HL-60 (cell line): ENCODE measurements around the gene NAALADL2.

Source experiments
- GABPA ChIP-seq: IDR thresholded peaks from 2 replicates; pipeline ENCODE4 v1.6.1; 2012; ENCODE audit warnings: low read depth
- POLR2AphosphoS5 ChIP-seq: IDR thresholded peaks from 2 replicates; pipeline ENCODE4 v1.6.1; 2012; ENCODE audit warnings: low read depth
- TF ChIP-seq, protein P1 (sequence below): IDR thresholded peaks from one replicate; pipeline ENCODE4 v1.5.1; 2011; ENCODE audit warnings: low read length, control low read depth, inconsistent platforms; ENCODE audit not compliant: insufficient read depth
- TF ChIP-seq, protein P2 (sequence below): IDR thresholded peaks from 2 replicates; pipeline ENCODE4 v1.6.1; 2012; ENCODE audit warnings: low read depth; ENCODE audit not compliant: insufficient replicate concordance

DNA sequence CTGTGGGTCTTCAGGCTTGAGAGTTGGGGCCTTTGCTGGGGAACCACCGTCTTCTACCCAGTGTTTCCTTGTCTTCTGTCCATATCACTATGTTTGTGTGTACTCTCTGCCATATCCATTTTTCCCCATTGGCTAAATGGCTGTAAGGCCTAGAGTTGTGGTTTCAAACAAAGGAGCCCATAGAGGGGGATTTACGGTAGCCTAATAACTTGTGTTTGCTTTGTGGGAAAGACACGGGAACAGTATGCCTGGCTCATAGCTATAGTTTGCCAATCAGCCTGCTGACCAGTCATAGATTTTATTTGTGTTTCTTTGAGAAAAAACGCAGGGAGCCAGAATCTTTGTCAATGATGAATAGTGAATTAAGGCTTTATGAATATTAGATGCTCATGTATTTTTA lies 554.8 kb downstream of the NAALADL2 start:
- TF ChIP-seq, protein P1, sequence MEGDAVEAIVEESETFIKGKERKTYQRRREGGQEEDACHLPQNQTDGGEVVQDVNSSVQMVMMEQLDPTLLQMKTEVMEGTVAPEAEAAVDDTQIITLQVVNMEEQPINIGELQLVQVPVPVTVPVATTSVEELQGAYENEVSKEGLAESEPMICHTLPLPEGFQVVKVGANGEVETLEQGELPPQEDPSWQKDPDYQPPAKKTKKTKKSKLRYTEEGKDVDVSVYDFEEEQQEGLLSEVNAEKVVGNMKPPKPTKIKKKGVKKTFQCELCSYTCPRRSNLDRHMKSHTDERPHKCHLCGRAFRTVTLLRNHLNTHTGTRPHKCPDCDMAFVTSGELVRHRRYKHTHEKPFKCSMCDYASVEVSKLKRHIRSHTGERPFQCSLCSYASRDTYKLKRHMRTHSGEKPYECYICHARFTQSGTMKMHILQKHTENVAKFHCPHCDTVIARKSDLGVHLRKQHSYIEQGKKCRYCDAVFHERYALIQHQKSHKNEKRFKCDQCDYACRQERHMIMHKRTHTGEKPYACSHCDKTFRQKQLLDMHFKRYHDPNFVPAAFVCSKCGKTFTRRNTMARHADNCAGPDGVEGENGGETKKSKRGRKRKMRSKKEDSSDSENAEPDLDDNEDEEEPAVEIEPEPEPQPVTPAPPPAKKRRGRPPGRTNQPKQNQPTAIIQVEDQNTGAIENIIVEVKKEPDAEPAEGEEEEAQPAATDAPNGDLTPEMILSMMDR = no peak
- no peak for TF ChIP-seq GABPA
- no peak for TF ChIP-seq POLR2AphosphoS5
- TF ChIP-seq, protein P2, sequence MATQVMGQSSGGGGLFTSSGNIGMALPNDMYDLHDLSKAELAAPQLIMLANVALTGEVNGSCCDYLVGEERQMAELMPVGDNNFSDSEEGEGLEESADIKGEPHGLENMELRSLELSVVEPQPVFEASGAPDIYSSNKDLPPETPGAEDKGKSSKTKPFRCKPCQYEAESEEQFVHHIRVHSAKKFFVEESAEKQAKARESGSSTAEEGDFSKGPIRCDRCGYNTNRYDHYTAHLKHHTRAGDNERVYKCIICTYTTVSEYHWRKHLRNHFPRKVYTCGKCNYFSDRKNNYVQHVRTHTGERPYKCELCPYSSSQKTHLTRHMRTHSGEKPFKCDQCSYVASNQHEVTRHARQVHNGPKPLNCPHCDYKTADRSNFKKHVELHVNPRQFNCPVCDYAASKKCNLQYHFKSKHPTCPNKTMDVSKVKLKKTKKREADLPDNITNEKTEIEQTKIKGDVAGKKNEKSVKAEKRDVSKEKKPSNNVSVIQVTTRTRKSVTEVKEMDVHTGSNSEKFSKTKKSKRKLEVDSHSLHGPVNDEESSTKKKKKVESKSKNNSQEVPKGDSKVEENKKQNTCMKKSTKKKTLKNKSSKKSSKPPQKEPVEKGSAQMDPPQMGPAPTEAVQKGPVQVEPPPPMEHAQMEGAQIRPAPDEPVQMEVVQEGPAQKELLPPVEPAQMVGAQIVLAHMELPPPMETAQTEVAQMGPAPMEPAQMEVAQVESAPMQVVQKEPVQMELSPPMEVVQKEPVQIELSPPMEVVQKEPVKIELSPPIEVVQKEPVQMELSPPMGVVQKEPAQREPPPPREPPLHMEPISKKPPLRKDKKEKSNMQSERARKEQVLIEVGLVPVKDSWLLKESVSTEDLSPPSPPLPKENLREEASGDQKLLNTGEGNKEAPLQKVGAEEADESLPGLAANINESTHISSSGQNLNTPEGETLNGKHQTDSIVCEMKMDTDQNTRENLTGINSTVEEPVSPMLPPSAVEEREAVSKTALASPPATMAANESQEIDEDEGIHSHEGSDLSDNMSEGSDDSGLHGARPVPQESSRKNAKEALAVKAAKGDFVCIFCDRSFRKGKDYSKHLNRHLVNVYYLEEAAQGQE = no peak
